Inflammatory macrophage treated with lipopolysaccharide for 1 hour (primary cell): ENCODE results near the gene INTS11.

Experiments
- DNase-seq, 2 donors: peaks; one replicate each; pipeline ENCODE4 v3.0.0-alpha.2; 2020 to 2022

Gene INTS11

GRCh38 chr1:1357871-1358432, 33.5 kb upstream of the INTS11 start:
- DNase-seq, result no peak

- DNase-seq, result no peak
These were observed 32.4 kb upstream of the INTS11 start for GRCh38 chr1:1356796-1357401.

GRCh38 chr1:1356166-1356795, 31.8 kb upstream of the INTS11 start:
- DNase-seq, result no peak

- peak; percentile 10 to 23 for DNase-seq
These were observed 31.0 kb upstream of the INTS11 start for GRCh38 chr1:1355416-1355815.

GRCh38 chr1:1354271-1355247, 30.1 kb upstream of the INTS11 start:
- DNase-seq, result no peak

GRCh38 chr1:1353389-1354151, 29.1 kb upstream of the INTS11 start:
- no peak for DNase-seq

- DNase-seq, result no peak
These were observed 28.4 kb upstream of the INTS11 start for GRCh38 chr1:1352786-1353388.

GRCh38 chr1:1351511-1352427, 27.3 kb upstream of the INTS11 start:
- DNase-seq, result no peak

GRCh38 chr1:1349256-1350012, 25.0 kb upstream of the INTS11 start, which contains the start of gene DVL1:
TSS of gene DVL1 (minus strand) at chr1:1349418. CDS start at chr1:1349065, 353 bp downstream.
- peak; percentile 37 to 67 for DNase-seq

- peak in 1 of 2 donors; percentile 4 for DNase-seq
These were observed 24.2 kb upstream of the INTS11 start for GRCh38 chr1:1348420-1349255.

- DNase-seq, result no peak
These were observed 23.4 kb upstream of the INTS11 start for GRCh38 chr1:1347663-1348419.

GRCh38 chr1:1347026-1347595, 22.7 kb upstream of the INTS11 start:
- DNase-seq, result no peak

GRCh38 chr1:1346501-1346890, 22.0 kb upstream of the INTS11 start:
- no peak for DNase-seq

GRCh38 chr1:1345860-1346500, 21.5 kb upstream of the INTS11 start:
- no peak for DNase-seq

- DNase-seq, result no peak
These were observed 20.9 kb upstream of the INTS11 start for GRCh38 chr1:1345384-1345783.

GRCh38 chr1:1344655-1345361, 20.3 kb upstream of the INTS11 start:
- DNase-seq, result peak in 1 of 2 donors; percentile 25
